Measurements from ENCODE around the gene LGALS13.
"Not testable (repeated sequence)": the region's sequence is repeated elsewhere in the genome, so short reads cannot be mapped to it uniquely, and the experiment has no call there.

Gene LGALS13

DNA sequence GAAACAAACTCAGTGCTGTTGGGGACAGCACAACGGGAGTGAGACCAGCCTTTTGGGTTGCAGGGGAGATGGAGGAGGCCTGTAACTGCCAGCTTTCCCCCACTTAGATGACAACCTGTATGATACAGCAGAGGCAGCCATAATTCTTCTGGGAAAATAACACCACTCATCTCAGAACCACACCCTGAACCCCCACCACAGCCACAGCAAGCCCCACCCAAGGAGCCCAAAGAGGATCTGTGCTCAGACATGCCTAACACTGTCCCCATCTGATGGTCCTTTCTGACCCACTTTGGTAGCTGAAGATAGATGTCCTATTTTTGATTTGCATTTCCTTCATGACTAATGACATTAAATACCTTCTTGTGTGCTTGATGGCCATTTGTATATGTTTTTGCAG is 15.4 kb downstream of the LGALS13 start:
- no peak for DNase-seq (ENCODE audit: low read depth in 2 of 2)

- no peak for DNase-seq (ENCODE audit: low read depth in 2 of 2)
Observed at GRCh38 chr19:39623946-39624345, 21.6 kb downstream of the LGALS13 start.

DNA sequence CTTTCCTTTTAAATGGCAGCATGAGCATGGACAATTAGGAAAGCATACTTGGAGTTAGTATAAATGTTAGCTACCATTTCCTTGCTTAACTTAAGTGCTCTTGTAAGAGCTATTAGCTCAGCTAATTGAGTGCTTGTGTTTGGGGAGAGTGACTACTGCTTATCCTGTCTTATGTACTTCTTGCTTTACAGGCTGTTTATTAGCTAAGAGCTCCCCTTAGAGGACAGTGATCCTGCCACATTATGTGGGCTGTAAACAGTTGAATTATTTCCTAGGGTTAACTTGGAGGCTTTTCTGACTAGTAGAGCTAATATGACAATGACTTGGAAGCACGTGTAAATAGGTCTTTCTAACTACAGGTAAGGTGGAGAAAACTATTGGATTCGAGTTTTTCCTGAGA is 25.3 kb downstream of the LGALS13 start:
- DNase-seq (ENCODE audit: low read depth in 2 of 2) = not testable (repeated sequence)

DNA sequence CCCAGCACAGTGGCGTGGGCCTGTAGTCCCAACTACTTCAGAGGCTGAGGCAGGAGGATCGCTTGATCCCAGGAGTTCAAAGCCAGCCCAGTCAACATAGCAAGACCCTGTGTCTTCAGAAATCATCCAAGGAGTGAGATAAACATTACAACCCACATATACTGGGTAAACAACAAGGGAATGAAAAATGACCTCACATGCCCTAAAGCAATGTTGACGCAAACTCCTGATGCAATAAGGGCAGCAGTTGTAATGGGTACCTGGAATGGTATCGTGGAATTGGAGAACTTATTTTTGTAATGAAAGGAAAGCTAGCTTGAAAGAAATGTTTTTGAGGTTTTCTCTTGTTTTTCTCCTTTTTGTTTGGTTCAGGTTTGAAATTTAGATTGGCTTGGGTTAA is 28.9 kb downstream of the LGALS13 start:
- DNase-seq (ENCODE audit: low read depth in 2 of 2) = no peak

DNA sequence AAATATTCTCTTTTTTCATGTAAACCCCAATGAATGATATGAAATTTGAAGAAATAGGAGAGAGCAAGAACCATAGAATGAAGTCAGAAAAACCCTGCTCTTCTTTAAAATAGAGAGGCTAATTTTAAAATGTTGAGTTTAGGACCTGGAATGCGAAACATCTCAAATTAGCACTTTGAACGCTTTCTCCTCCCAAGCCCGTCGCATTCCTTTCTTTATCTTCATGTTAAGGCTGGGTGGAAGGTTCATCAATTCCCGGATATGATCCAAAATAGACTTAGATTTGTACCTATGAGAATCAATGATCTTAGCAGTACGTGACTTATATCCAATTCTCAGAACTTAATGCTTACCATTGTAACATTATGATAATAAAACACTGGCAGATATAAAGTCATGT is 29.3 kb downstream of the LGALS13 start:
- no peak for DNase-seq (ENCODE audit: low read depth in 2 of 2)

DNA sequence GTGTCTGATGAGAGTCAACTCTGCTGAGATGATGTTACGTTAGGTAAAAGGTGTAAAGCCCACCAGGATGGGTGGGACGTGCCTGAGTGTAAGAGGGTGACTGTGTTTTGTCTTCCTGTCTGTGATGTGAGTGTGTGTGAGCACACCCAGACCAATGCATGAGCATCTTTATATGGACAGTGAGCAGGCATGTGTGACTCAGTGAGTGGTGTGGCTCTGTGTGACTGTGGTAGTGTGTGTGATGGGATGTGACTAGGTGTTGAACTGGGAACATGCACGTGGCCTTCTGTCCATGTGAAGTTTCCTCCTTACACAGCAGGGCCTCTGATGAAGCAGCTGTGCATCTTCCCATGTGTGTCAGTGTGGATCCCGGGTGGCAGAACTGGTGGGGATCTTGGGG is 35.6 kb downstream of the LGALS13 start:
- no peak for DNase-seq (ENCODE audit: low read depth in 2 of 2)

DNA sequence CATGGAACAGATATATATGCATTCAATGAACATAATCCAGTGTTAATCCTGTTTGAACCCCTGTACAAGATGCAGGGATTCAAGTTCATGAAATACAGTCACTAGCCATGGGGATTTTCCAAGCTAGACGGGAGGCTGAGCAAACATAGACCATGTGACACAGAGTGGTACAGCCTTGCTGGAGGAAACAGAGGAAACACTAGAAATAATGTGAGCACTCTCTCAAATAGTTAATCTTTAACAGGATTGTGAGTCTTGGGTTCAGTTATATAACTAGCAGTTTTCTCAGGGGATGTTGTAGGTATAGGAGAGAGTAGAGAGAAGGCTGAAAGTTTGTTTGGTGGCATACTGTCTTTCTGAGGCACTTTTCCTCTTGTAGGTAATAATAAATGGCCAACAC is 39.4 kb downstream of the LGALS13 start:
- no peak for DNase-seq (ENCODE audit: low read depth in 2 of 2)

DNA sequence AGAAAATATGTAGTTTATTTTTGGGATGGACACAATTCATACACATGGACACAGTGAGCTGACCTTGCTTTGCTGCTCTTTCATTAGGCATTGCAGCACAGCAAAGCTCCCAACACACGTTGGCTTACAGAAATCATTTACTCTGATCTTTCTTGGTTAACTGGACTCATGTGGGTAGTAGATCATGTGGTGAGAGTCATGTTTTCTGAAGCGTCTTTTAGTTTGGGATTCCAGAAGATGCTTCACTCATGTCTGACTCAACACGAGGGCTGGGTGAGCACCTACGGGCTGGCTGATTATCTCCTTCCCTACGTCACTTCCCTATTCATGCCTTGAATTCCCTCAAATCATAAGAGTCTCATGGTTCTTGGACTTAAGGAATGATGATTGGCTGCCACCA is 41.3 kb downstream of the LGALS13 start:
- DNase-seq (ENCODE audit: low read depth in 2 of 2) = no peak

GRCh38 chr19:39645800-39646411 is 43.6 kb downstream of the LGALS13 start:
- no peak for DNase-seq (ENCODE audit: low read depth in 2 of 2)

DNA sequence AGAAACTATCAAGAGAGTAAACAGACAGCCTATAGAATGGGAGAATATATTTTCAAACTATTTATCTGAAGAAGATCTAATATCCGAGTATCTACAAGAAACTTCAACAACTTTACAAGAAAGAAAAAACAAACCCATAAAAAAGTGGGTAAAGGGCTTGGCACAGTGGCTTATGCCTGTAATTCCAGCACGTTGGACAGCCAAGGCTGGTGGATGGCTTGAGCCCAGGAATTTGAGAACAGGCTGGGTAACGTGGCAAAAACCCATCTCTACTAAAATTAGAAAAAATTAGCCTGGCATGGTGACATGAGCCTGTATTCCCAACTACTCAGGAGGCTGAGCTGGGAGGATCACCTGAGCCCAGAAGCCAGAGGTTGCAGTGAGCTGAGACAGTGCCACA is 45.6 kb downstream of the LGALS13 start:
- no peak for DNase-seq (ENCODE audit: low read depth in 2 of 2)

GRCh38 chr19:39655613-39656012 is 53.3 kb downstream of the LGALS13 start, which contains the start of gene LGALS16:
Gene LGALS16, plus strand, starts transcription at chr19:39655913. Its CDS starts 49 bp downstream, at chr19:39655962.
- no peak for DNase-seq (ENCODE audit: low read depth in 2 of 2)

Measured in stimulated activated CD8-positive, alpha-beta memory T cell treated with anti-CD3 and anti-CD28 coated beads, Interleukin-7, amount 100 ng/mL, for 1 hour (primary cell).